COLO668 (cell line): ENCODE data around the gene NUPR1.
"Not testable (repeated sequence)": the region's sequence is repeated elsewhere in the genome, so short reads cannot be mapped to it uniquely, and the experiment has no call there.

Experiments used
- DNase-seq: peaks from one replicate; lab custom pipeline; 2025; ENCODE audit not compliant: unreplicated experiment; lab: John Stamatoyannopoulos, UW

NUPR1 gene

GRCh38 chr16:28555561-28555960 is 16.8 kb upstream of the NUPR1 start:
- DNase-seq: no peak

DNA sequence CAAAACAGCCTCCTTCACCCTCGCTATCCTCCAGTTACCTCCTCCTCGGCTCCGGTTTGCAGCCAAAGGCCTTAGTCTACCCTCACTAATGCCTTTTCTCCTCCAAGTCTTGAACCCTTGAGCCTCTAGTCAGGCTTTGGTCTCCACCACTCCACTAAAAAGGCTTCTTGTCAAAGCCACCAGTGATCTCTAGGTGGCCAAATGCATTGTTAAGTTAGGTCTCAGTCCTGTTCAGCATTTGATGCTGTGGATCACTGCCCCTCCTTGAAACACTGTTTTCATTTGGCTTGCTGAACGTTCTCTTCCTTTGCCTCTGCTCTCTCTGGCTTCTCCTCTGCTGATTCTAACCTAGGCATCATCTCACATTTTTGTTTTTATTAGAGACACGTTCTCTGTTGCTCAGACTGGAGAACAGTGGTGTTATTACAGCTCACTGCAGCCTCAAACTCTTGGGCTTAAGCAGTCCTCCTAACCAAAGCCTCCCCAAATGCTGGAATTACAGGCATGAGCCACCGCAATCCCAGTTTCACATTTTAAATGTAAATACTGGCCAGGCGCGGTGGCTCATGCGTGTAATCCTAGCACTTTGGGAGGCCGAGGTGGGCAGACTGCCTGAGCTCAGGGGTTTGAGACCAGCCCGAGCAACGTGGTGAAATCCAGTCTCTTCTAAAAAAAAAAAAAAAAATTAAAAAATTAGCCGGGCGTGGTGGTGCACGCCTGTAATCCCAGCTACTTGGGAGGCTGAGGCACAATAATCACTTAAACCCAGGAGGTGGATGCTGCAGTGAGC is 16.1 kb upstream of the NUPR1 start:
- DNase-seq: no peak

- DNase-seq: peak; percentile 89
Measured at GRCh38 chr16:28553776-28554633, 15.2 kb upstream of the NUPR1 start, which contains the start of gene SGF29. SGF29 (plus strand) TSS chr16:28553920; CDS start chr16:28581070, 27,150 bp downstream.

- peak; percentile 2 for DNase-seq
Measured at GRCh38 chr16:28549301-28549899, 10.6 kb upstream of the NUPR1 start.

- DNase-seq: no peak
Measured at GRCh38 chr16:28548306-28548802, 9.6 kb upstream of the NUPR1 start.

- DNase-seq: no peak
Measured at GRCh38 chr16:28546626-28547025, 7.9 kb upstream of the NUPR1 start.

GRCh38 chr16:28545964-28546363 is 7.2 kb upstream of the NUPR1 start:
- DNase-seq: not testable (repeated sequence)

DNA sequence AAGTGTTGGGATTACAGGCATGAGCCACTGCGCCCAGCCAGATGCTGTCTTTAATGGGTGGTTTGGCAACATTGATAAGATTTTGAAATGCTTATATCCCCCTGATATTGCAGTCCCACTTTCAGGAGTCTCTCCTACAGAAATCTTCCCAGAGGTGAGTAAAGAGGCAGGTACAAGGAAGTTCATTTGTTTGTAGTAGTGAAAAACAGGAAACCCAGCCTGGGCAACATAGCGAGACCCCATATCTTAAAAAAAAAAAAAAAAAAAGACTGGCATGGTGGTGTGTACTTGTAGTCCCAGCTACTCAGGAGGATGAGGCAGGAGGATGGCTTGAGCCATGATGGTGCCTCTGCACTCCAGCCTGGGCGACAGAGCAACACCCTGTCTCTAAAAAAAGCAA is 6.2 kb upstream of the NUPR1 start:
- DNase-seq: no peak

GRCh38 chr16:28543072-28543471 is 4.3 kb upstream of the NUPR1 start:
- peak; percentile 12 for DNase-seq

DNA sequence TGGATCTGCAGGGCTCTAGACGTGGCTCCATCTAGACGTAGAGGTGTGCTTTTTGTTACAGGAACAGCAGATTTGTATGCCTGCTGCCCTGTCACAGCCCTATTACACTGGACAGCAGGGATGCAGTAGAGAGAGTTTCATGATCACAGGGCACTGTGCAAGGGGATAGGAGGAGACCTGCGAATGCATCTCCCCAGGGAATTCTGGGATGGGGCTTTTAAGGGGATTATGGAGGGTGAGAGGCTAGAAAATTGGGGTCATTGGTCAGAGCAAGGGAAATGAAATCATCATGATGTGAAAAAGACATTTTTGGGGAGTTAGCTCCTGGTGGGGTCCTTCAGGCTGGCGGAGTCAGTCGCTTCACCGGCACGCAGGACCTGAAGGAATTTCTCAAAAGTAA is 3.9 kb upstream of the NUPR1 start:
- no peak for DNase-seq

DNA sequence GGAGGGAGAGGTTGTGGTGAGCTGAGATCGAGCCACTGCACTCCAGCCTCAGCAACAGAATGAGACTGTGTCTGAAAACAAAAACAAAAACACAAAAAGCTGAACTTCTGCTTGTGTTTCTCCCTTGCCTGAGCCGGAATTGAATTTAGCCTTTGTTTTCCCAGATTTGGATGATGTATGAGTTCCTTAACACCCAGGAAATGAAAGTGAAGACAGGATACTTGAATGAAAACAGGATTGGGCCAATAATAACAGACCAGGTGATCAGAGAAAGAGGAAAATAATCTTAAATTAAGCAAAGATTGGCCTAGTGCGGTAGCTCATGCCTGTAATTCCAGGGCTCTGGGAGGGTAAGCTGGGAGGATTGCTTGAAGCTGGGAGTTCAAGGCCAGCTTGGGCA is 1.6 kb upstream of the NUPR1 start:
- no peak for DNase-seq

DNA sequence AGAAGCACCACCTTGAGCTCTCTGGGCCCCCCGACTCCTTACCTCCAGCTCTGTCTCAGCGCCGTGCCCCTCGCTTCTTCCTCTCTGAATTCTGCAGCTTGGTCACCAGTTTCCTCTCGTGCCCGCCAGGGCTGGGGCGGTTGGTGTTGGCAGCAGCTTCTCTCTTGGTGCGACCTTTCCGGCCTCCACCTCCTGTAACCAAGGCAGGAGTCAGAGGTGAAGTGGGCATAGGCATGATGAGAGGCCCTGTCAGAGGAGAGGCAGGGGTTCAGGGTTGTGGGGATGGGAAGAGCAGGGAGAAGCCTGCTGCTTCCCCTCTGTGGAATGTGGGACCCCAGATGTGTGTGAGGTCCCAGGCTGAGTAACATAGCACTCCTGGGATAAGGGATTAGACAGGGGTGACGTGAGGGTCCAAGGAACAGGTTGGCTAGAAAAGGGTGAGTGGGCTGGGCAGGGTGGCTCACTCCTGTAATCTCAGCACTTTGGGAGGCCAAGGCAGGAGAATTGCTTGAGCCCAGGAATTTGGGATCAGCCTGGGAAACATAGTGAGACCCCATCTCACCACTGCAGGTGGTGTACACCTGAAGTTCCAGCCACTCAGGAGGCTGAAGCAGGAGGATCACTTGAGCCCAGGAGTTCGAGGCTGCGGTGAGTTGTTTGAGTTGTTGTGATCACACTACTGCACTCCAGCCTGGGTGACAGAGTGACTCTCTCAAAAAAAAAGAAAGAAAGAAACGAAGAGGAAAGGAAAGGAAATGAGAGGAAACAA is 626 bp downstream of the NUPR1 start:
- DNase-seq: no peak

GRCh38 chr16:28537076-28537475 is 1.7 kb downstream of the NUPR1 start:
- peak; percentile 6 for DNase-seq

DNA sequence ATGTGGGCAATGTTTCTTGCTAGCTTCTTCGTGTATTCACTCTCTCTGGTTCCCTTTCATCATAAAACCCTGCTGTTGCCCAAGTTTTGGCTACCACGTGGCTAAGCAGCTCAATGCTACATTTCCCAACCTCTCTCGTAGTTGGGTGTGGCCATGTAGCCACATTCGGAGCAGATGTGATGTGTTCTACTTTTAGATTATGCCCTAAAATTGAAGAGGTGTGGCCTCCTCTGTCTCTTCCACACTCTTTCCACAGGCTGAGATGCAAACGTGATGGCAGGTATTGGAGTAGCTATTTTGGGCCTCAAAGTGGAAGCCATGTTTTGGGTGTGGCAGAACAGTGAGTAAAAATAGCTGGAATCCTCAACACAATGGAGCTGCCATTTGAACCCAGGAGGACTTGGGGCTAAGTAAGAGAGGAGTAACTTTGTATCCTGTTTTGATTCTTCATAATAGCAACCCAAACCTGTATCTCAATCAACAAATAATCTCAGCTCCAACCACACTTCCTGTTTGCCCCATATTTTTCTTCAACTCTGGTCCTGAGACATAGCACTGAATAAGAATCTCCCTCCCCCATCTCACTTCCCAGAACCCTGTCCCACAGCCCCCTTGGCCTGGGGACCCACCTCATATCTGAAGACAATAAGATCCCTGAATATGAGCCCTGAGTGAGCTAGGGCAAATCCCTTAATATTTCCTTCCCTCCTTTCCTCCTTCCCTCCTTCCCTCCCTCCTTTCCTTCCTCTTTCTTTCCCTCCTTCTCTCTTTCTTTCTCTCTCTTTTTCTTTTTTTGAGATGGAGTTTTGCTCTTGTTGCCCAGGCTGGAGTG is 4.0 kb downstream of the NUPR1 start:
- no peak for DNase-seq

DNA sequence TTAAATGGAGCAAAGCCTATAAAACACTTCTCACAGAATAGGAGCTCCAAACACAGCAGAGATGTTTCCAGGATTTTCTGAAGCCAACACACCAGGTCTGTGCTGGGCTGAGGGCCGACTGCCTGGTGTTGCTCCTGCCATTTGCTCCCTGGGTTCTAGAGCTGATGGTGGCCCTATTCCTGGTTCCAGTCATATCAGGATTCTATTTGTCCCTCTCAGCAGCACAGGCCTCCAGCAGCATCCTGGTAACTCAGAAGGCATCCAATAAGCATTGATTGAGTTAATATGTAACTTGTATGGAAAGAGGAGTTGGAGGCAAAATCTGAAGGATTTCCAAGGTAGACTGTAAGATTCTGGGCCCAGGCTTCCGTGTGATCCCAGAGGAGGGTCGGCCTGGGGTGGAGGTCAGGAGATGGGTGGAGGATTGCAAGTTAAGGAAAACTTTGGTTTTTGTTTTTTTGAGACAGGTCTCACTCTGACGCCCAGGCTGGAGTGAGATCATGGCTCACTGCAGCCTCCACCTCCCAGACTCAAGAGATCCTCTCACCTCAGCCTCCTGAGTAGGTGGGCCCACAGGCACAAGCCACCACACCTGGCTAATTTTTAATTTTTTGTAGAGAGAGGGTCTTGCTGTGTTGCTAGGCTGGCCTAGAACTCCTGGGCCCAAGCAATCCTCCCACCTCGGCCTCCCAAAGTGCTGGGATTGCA is 5.7 kb downstream of the NUPR1 start:
- no peak for DNase-seq

- DNase-seq: no peak
Measured at GRCh38 chr16:28531777-28532744, 6.7 kb downstream of the NUPR1 start.

- no peak for DNase-seq
Measured at GRCh38 chr16:28529124-28529523, 9.7 kb downstream of the NUPR1 start.

GRCh38 chr16:28528463-28528867 is 10.3 kb downstream of the NUPR1 start:
- no peak for DNase-seq
